Vagina (tissue), 2 donors: Measurements from ENCODE around the gene ELSPBP1.

ENCODE experiments used
- POLR2A ChIP-seq, 2 donors: fragments of 450-650 bp; IDR thresholded peaks; one replicate each; pipeline ENCODE4 v1.6.1; 2017; ENCODE audit warnings: antibody characterized with exemption in 2 of 2, mild to moderate bottlenecking in 2 of 2, moderate library complexity in 2 of 2
- POLR2AphosphoS5 ChIP-seq, 2 donors: sonication (generic); formaldehyde crosslinking; IDR thresholded peaks; one replicate each; pipeline ENCODE4 v1.9.0; 2017; ENCODE audit warnings: antibody characterized with exemption in 2 of 2, mild to moderate bottlenecking in 2 of 2, low read depth in 1 of 2; ENCODE audit not compliant: insufficient read depth in 1 of 2

- no peak for TF ChIP-seq POLR2AphosphoS5 (IDR thresholded peaks at IDR 0.05; ENCODE audit: insufficient read depth in 1 of 2, low read depth in 1 of 2)
- no peak for TF ChIP-seq POLR2A (IDR thresholded peaks at IDR 0.05)
These were observed 6.4 kb downstream of the ELSPBP1 start for GRCh38 chr19:48000846-48001245.
